Esophagus muscularis mucosa (tissue), 4 donors: Measurements from ENCODE around the gene GMFB. TPM values are rescaled to one million over a fixed set of nuclear protein-coding genes. Genes with fewer than 3 reads are reported as not detected.

Experiments
- DNase-seq: peaks from one replicate; pipeline ENCODE4 v3.0.0-alpha.2; 2017; ENCODE audit errors: extremely low spot score
- H3K27ac ChIP-seq, 4 donors: fragments of 200-600 bp; sonication (generic); replicated peaks in 1 of 4; 1 replicate in 3 of 4; 2 replicates in 1 of 4; pipeline ENCODE4 v1.5.1; 2016 to 2019; ENCODE audit warnings: mild to moderate bottlenecking in 1 of 4
- H3K27me3 ChIP-seq, 4 donors: fragments of 200-600 bp; sonication (generic); one replicate each; pipeline versions ENCODE4 v1.5.1 to v1.6.0; 2016 to 2019
- H3K36me3 ChIP-seq, 4 donors: fragments of 200-600 bp; sonication (generic); one replicate each; pipeline ENCODE4 v1.5.1; 2016 to 2019
- H3K4me1 ChIP-seq, 4 donors: fragments of 200-600 bp; sonication (generic); one replicate each; pipeline ENCODE4 v1.5.1; 2016 to 2019
- H3K4me3 ChIP-seq, 4 donors: fragments of 200-600 bp; sonication (generic); 1 replicate in 2 of 4; 2 replicates in 2 of 4; pipeline ENCODE4 v1.5.1; 2016 to 2019; ENCODE audit warnings: mild to moderate bottlenecking in 4 of 4, moderate library complexity in 1 of 4
- H3K9me3 ChIP-seq, 4 donors: fragments of 200-600 bp; sonication (generic); 1 replicate in 3 of 4; 2 replicates in 1 of 4; pipeline ENCODE4 v1.5.1; 2016 to 2019
- EP300 ChIP-seq: sonication (generic); formaldehyde crosslinking; IDR thresholded peaks from one replicate; pipeline ENCODE4 v1.6.1; 2017; ENCODE audit warnings: antibody characterized with exemption
- POLR2A ChIP-seq: fragments of 450-650 bp; IDR thresholded peaks from one replicate; pipeline ENCODE4 v1.6.1; 2017; ENCODE audit warnings: antibody characterized with exemption, moderate library complexity, mild to moderate bottlenecking, low read depth
- POLR2AphosphoS5 ChIP-seq, 2 donors: sonication (generic); formaldehyde crosslinking; IDR thresholded peaks; one replicate each; pipeline ENCODE4 v1.6.1; 2017; ENCODE audit warnings: antibody characterized with exemption in 2 of 2
- WGBS: methylation state at CpG from one replicate; pipeline ENCODE4 v1.1.5; 2018; 5-methylcytosine and 5-hydroxymethylcytosine counted together
- intact Hi-C: fragments of 100-400 bp; cut with DNase I; formaldehyde crosslinking; loops from one replicate; pipeline ENCODE4 v1.15.1; 2023
- total RNA-seq, 4 donors: library from RNA; depleted of rRNA; stranded (reverse); fragments of >200 nt; gene quantifications; one replicate each; pipeline versions ENCODE4 v1.1.0 to v1.2.1, GENCODE V29; 2016
- TF ChIP-seq, protein P1 (sequence below), 3 experiments: fragments of 200-600 bp in 2 of 3; fragments of 450-650 bp in 1 of 3; sonication (generic) in 2 of 3; IDR thresholded peaks; one replicate each; pipeline ENCODE4 v1.5.1; 2017 to 2019; ENCODE audit warnings: antibody characterized with exemption in 3 of 3, mild to moderate bottlenecking in 2 of 3, moderate library complexity in 1 of 3

GMFB gene
- total RNA-seq, 4 donors from 2014 or later, result 21.4 to 49.4 (median 43.7) TPM

DNA sequence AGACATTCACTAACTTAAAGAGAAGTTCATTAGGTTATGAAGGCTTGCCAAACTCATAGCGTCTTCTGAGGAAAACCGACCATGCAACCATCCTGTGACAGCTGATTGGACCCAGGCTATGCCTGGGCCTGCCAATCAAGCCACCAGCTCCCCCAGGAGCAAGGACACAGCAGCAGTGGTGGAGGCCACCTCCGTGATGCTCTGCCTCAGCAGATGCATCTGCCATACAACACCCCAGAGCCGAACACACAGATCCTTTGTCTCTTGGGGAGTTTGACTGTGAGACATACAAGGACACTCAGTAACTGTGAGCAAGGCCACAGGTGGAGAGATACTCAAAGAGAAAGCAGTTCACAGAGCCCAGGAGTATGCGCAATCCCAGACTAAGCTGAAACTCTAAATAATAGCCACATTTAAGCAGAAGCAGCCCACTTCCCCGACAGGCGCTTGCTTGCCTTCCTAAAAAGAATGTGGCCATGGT is 37.6 kb downstream of the GMFB start:
- Histone ChIP-seq H3K4me1 (peaks cover 2 to 8% (median 6%) of the 10 kb centered on the region in 4 donors), H3K27ac (no peak overlapping the region), H3K9me3 (no peaks in the 10 kb centered on the region), H3K27me3 (no peaks in the 10 kb centered on the region), H3K4me3 (no peak overlapping the region), H3K36me3 (no peaks in the 10 kb centered on the region)
- TF ChIP-seq POLR2A (no peak), POLR2AphosphoS5 (IDR thresholded peaks at IDR 0.05) (no peak), EP300 (no peak)
- TF ChIP-seq, protein P1, sequence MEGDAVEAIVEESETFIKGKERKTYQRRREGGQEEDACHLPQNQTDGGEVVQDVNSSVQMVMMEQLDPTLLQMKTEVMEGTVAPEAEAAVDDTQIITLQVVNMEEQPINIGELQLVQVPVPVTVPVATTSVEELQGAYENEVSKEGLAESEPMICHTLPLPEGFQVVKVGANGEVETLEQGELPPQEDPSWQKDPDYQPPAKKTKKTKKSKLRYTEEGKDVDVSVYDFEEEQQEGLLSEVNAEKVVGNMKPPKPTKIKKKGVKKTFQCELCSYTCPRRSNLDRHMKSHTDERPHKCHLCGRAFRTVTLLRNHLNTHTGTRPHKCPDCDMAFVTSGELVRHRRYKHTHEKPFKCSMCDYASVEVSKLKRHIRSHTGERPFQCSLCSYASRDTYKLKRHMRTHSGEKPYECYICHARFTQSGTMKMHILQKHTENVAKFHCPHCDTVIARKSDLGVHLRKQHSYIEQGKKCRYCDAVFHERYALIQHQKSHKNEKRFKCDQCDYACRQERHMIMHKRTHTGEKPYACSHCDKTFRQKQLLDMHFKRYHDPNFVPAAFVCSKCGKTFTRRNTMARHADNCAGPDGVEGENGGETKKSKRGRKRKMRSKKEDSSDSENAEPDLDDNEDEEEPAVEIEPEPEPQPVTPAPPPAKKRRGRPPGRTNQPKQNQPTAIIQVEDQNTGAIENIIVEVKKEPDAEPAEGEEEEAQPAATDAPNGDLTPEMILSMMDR (IDR thresholded peaks at IDR 0.05), result no peak
- WGBS, result 82% methylated on average over 6 of the region's 7 CpGs
- no peak for DNase-seq
- intact Hi-C loops, result no loop called here

GRCh38 chr14:54450535-54450934 is 38.2 kb downstream of the GMFB start:
- Histone ChIP-seq H3K4me1 (peaks cover 7 to 14% (median 12%) of the 10 kb centered on the region in 4 donors), H3K27me3 (no peaks in the 10 kb centered on the region), H3K4me3 (no peak overlapping the region), H3K9me3 (no peaks in the 10 kb centered on the region), H3K27ac (no peak overlapping the region), H3K36me3 (no peaks in the 10 kb centered on the region)
- DNase-seq, result no peak
- intact Hi-C loops, result no loop called here
- WGBS, result 44% methylated on average over 3 of the region's 3 CpGs
- TF ChIP-seq, protein P1 (IDR thresholded peaks at IDR 0.05), result no peak
- TF ChIP-seq EP300, result no peak
- TF ChIP-seq POLR2AphosphoS5 (IDR thresholded peaks at IDR 0.05), result no peak

GRCh38 chr14:54447231-54447692 is 41.5 kb downstream of the GMFB start:
- H3K27ac ChIP-seq, result no peak overlapping the region
- WGBS, result 84% methylated on average over 8 of the region's 8 CpGs
- intact Hi-C loops, result no loop called here

DNA sequence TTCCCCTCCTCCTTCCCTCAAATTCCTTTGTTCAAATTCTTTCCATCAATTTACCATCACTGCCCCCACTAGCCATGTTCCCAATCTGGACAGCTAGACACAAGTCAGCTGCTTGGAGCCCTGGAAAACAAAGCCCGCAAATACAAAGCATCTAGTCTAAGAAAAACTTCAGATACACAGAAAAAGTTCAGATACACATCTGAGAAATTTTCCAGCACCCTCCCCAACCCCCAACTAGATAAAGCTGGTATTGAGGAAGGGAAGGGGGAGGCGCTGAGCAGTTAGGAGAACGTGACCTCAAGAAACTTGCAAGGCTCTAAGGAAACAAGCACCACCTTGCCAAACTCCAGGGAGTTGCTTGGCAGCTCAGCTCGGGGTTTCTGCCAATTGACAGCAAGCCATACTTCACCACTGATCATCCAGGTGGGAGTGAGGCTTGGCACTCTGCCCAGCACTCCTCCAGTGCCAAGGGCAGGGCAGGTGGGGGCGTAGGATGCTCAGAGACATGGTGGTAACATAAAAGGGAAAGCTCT is 42.6 kb downstream of the GMFB start:
- DNase-seq, result no peak
- Histone ChIP-seq H3K27ac (no peak overlapping the region), H3K4me3 (no peak overlapping the region), H3K4me1 (peaks cover 10 to 24% (median 22%) of the 10 kb centered on the region in 4 donors), H3K9me3 (no peaks in the 10 kb centered on the region), H3K27me3 (no peaks in the 10 kb centered on the region), H3K36me3 (no peaks in the 10 kb centered on the region)
- intact Hi-C loops, result no loop called here
- 22% methylated on average over 5 of the region's 5 CpGs for WGBS
- TF ChIP-seq EP300, result no peak

More at GRCh38 chr14:54447231-54447692, 41.5 kb downstream of the GMFB start:
- no peaks in the 10 kb centered on the region for H3K36me3 ChIP-seq
- no peaks in the 10 kb centered on the region for H3K27me3 ChIP-seq
- peaks cover 7 to 19% (median 17%) of the 10 kb centered on the region in 4 donors for H3K4me1 ChIP-seq
- no peak overlapping the region for H3K4me3 ChIP-seq
- TF ChIP-seq EP300 (no peak), POLR2AphosphoS5 (IDR thresholded peaks at IDR 0.05) (no peak)
- DNase-seq, result no peak
- no peaks in the 10 kb centered on the region for H3K9me3 ChIP-seq

GRCh38 chr14:54444681-54445080 is 44.1 kb downstream of the GMFB start:
- TF ChIP-seq POLR2AphosphoS5 (IDR thresholded peaks at IDR 0.05), result no peak
- TF ChIP-seq, protein P1 (IDR thresholded peaks at IDR 0.05), result no peak
- no peak for TF ChIP-seq POLR2A
- TF ChIP-seq EP300, result no peak
- no peaks in the 10 kb centered on the region for H3K27me3 ChIP-seq
- H3K36me3 ChIP-seq, result no peaks in the 10 kb centered on the region
- no peaks in the 10 kb centered on the region for H3K9me3 ChIP-seq
- WGBS, result 87% methylated on average over 7 of the region's 7 CpGs
- no peak overlapping the region for H3K27ac ChIP-seq
- no peak for DNase-seq
- no peak overlapping the region for H3K4me3 ChIP-seq
- peaks cover 18 to 33% (median 30%) of the 10 kb centered on the region in 4 donors for H3K4me1 ChIP-seq
- intact Hi-C loops, result loop anchor here (5.0 kb wide), 1 partner anchor 47 kb away; the partner anchor contains the start of gene CDKN3
